IMR-90 (cell line): ENCODE data around the gene ITPKB. TPM values are rescaled to one million over a fixed set of nuclear protein-coding genes. Genes with fewer than 3 reads are reported as not detected.

Experiments
- ATAC-seq: fragments of 200-7000 bp; cut with Tn5 transposase; 2 replicates; pipeline ENCODE4 v1.9.1; 2020; ENCODE audit warnings: low read depth, mild to moderate bottlenecking, moderate library complexity
- BruUV-seq: library from RNA; stranded (reverse); fragments of 400-500 nt; replicated peaks from 2 replicates; lab custom pipeline; 2021; lab: Mats Ljungman, UMichigan
- CTCF ChIA-PET: fragments of 300-600 bp; formaldehyde crosslinking; extraction: SDS; loops from one replicate; lab custom pipeline; 2021; ENCODE audit warnings: antibody characterized with exemption; lab: Yijun Ruan, JAX
- POLR2A ChIA-PET: fragments of 300-600 bp; sonication (Branson Sonifier 250); formaldehyde crosslinking; loops from one replicate; lab custom pipeline; 2022; ENCODE audit warnings: antibody characterized with exemption; ENCODE audit not compliant: unreplicated experiment; lab: Charles Lee
- DNase-seq: peaks from one replicate; pipeline ENCODE4 v3.0.0; 2013
- H2AFZ ChIP-seq: replicated peaks from 2 replicates; pipeline ENCODE3; 2013; ENCODE audit warnings: low read length, mild to moderate bottlenecking; ENCODE audit not compliant: poor library complexity
- H2AK5ac ChIP-seq: 2 replicates; pipeline ENCODE4 v1.6.1; 2013; ENCODE audit warnings: low read depth, low read length, inconsistent platforms
- H2AK9ac ChIP-seq: replicated peaks from 2 replicates; pipeline ENCODE3; 2013; ENCODE audit warnings: mild to moderate bottlenecking, low read depth, low read length, moderate library complexity; ENCODE audit not compliant: poor library complexity
- H2BK120ac ChIP-seq: 2 replicates; pipeline ENCODE4 v1.6.1; 2013; ENCODE audit warnings: low read depth, low read length, inconsistent platforms
- H2BK15ac ChIP-seq: 3 replicates; pipeline ENCODE4 v1.6.1; 2013; ENCODE audit warnings: low read depth, low read length, inconsistent platforms
- H2BK20ac ChIP-seq: 2 replicates; pipeline ENCODE4 v1.6.1; 2013; ENCODE audit warnings: low read depth, mild to moderate bottlenecking, inconsistent platforms, low read length, moderate library complexity
- H2BK5ac ChIP-seq: 2 replicates; pipeline ENCODE4 v1.6.1; 2013; ENCODE audit warnings: mild to moderate bottlenecking, low read depth, low read length, inconsistent platforms; ENCODE audit not compliant: poor library complexity, severe bottlenecking
- H3K14ac ChIP-seq: replicated peaks from 2 replicates; pipeline ENCODE4 v1.6.1; 2013; ENCODE audit warnings: low read depth, low read length, inconsistent platforms
- H3K18ac ChIP-seq: 2 replicates; pipeline ENCODE4 v1.6.1; 2013; ENCODE audit warnings: low read depth, low read length, control low read depth
- H3K23ac ChIP-seq: 2 replicates; pipeline ENCODE4 v1.6.1; 2013; ENCODE audit warnings: low read depth, low read length, inconsistent platforms
- H3K27ac ChIP-seq: 2 replicates; pipeline ENCODE4 v1.5.1; 2013; ENCODE audit warnings: mild to moderate bottlenecking, control low read depth, low read length; ENCODE audit not compliant: insufficient read depth
- H3K27me3 ChIP-seq: 2 replicates; pipeline ENCODE4 v1.6.1; 2013; ENCODE audit warnings: low read length; ENCODE audit not compliant: control insufficient read depth, insufficient read depth
- H3K36me3 ChIP-seq: 2 replicates; pipeline ENCODE4 v1.6.1; 2013; ENCODE audit warnings: low read length, mixed read lengths; ENCODE audit not compliant: control insufficient read depth, insufficient read depth
- H3K4ac ChIP-seq: 2 replicates; pipeline ENCODE4 v1.6.1; 2013; ENCODE audit warnings: low read depth, low read length, inconsistent platforms
- H3K4me1 ChIP-seq: 2 replicates; pipeline ENCODE4 v1.6.1; 2013; ENCODE audit warnings: low read length, mixed read lengths; ENCODE audit not compliant: control insufficient read depth, insufficient read depth
- H3K4me2 ChIP-seq: 2 replicates; pipeline ENCODE4 v1.6.1; 2013; ENCODE audit warnings: low read depth, mild to moderate bottlenecking, control low read depth, low read length, moderate library complexity
- H3K4me3 ChIP-seq: 2 replicates; pipeline ENCODE4 v1.5.1; 2013; ENCODE audit warnings: low read depth, mild to moderate bottlenecking, control low read depth, low read length, moderate library complexity; ENCODE audit not compliant: insufficient read depth
- H3K56ac ChIP-seq: 2 replicates; pipeline ENCODE4 v1.6.1; 2013; ENCODE audit warnings: low read length, inconsistent platforms; ENCODE audit not compliant: insufficient read depth; ENCODE audit errors: extremely low read depth
- H3K79me1 ChIP-seq, 2 experiments: 2 replicates each; pipeline ENCODE4 v1.6.1; 2013; ENCODE audit warnings: low read length in 2 of 2, inconsistent platforms in 1 of 2, low read depth in 1 of 2
- H3K9ac ChIP-seq: 2 replicates; pipeline ENCODE4 v1.6.1; 2013; ENCODE audit warnings: low read depth, low read length, control low read depth
- H3K9me1 ChIP-seq: 2 replicates; pipeline ENCODE4 v1.6.1; 2013; ENCODE audit warnings: low read length, inconsistent platforms; ENCODE audit not compliant: insufficient read depth
- H3K9me3 ChIP-seq: 2 replicates; pipeline ENCODE4 v1.6.1; 2013; ENCODE audit warnings: low read length; ENCODE audit not compliant: control insufficient read depth, insufficient read depth
- H4K20me1 ChIP-seq: 2 replicates; pipeline ENCODE4 v1.6.1; 2013; ENCODE audit warnings: low read length, inconsistent platforms; ENCODE audit not compliant: insufficient read depth
- H4K5ac ChIP-seq: 2 replicates; pipeline ENCODE4 v1.6.1; 2013; ENCODE audit warnings: mild to moderate bottlenecking, low read depth, low read length, control low read depth
- H4K8ac ChIP-seq, 2 experiments: 2 replicates each; pipeline ENCODE4 v1.6.1; 2013; ENCODE audit warnings: low read depth in 2 of 2, low read length in 2 of 2, control low read depth in 1 of 2, inconsistent platforms in 1 of 2
- H4K91ac ChIP-seq: 2 replicates; pipeline ENCODE4 v1.6.1; 2013; ENCODE audit warnings: low read depth, low read length, inconsistent platforms; ENCODE audit not compliant: insufficient read depth
- BHLHE40 ChIP-seq: fragments of 150-350 bp; IDR thresholded peaks from 2 replicates; pipeline ENCODE4 v1.6.1; 2016; ENCODE audit warnings: mild to moderate bottlenecking, low read depth, low read length
- CEBPB ChIP-seq: IDR thresholded peaks from 2 replicates; pipeline ENCODE4 v1.6.1; 2012; ENCODE audit warnings: low read depth, low read length, improper control_type of control experiment
- CHD1 ChIP-seq: IDR thresholded peaks from 2 replicates; pipeline ENCODE4 v1.6.1; 2012; ENCODE audit warnings: low read depth, low read length, improper control_type of control experiment
- CTCF ChIP-seq: conservative IDR thresholded peaks from 2 replicates; pipeline ENCODE4 v1.5.1; 2012; ENCODE audit warnings: mild to moderate bottlenecking, low read depth, low read length, improper control_type of control experiment
- ELK1 ChIP-seq: fragments of 150-350 bp; IDR thresholded peaks from 2 replicates; pipeline ENCODE4 v1.6.1; 2016; ENCODE audit warnings: low read depth, mild to moderate bottlenecking, low read length, moderate library complexity, borderline replicate concordance
- FOS ChIP-seq: fragments of 150-350 bp; IDR thresholded peaks from 2 replicates; pipeline ENCODE4 v1.6.1; 2016; ENCODE audit warnings: low read depth, low read length
- MAFK ChIP-seq: IDR thresholded peaks from 2 replicates; pipeline ENCODE4 v1.6.1; 2012; ENCODE audit warnings: low read depth, low read length, improper control_type of control experiment
- MAZ ChIP-seq: IDR thresholded peaks from 2 replicates; pipeline ENCODE4 v1.6.1; 2012; ENCODE audit warnings: low read depth, mild to moderate bottlenecking, low read length, improper control_type of control experiment, moderate library complexity, borderline replicate concordance
- MXI1 ChIP-seq: IDR thresholded peaks from 2 replicates; pipeline ENCODE4 v1.6.1; 2012; ENCODE audit warnings: low read depth, mild to moderate bottlenecking, low read length, moderate library complexity, borderline replicate concordance
- NFE2L2 ChIP-seq: fragments of 150-350 bp; IDR thresholded peaks from 2 replicates; pipeline ENCODE4 v1.6.1; 2016; ENCODE audit warnings: low read depth, mild to moderate bottlenecking, low read length
- POLR2A ChIP-seq: IDR thresholded peaks from 2 replicates; pipeline ENCODE4 v1.6.1; 2012; ENCODE audit warnings: mild to moderate bottlenecking, low read depth, low read length
- RAD21 ChIP-seq: IDR thresholded peaks from 2 replicates; pipeline ENCODE4 v1.6.1; 2012; ENCODE audit warnings: low read length, improper control_type of control experiment
- RCOR1 ChIP-seq: IDR thresholded peaks from 2 replicates; pipeline ENCODE4 v1.6.1; 2012; ENCODE audit warnings: mild to moderate bottlenecking, low read length, improper control_type of control experiment; ENCODE audit not compliant: insufficient replicate concordance
- RFX5 ChIP-seq: IDR thresholded peaks from 2 replicates; pipeline ENCODE4 v1.8.0; 2012; ENCODE audit warnings: low read depth, mild to moderate bottlenecking, low read length, moderate library complexity
- SMC3 ChIP-seq: fragments of 150-350 bp; IDR thresholded peaks from 2 replicates; pipeline ENCODE4 v1.6.1; 2016; ENCODE audit warnings: low read depth, mild to moderate bottlenecking, antibody characterized with exemption, low read length, moderate library complexity
- USF2 ChIP-seq: fragments of 150-350 bp; IDR thresholded peaks from 2 replicates; pipeline ENCODE4 v1.6.1; 2017; ENCODE audit warnings: mild to moderate bottlenecking, antibody characterized with exemption, low read length, low read depth
- WGBS, 2 experiments: methylation state at CpG; one replicate each; pipeline versions ENCODE4 v1.1.5 to v1.1.7; 2013; ENCODE audit warnings: missing lambda C conversion rate in 2 of 2; ENCODE audit not compliant: insufficient read length in 1 of 2; ENCODE audit errors: extremely low coverage in 2 of 2; 5-methylcytosine and 5-hydroxymethylcytosine counted together
- dilution Hi-C: fragments of 300-500 bp; cut with HindIII; formaldehyde crosslinking; loops from one replicate; pipeline ENCODE4 v1.14.3; 2018; ENCODE audit warnings: low sequenced_read_pairs; ENCODE audit not compliant: unreplicated experiment
- in situ Hi-C: fragments of 300-500 bp; cut with MboI; formaldehyde crosslinking; loops from 3 replicates; pipeline ENCODE4 v1.14.3; 2019; ENCODE audit warnings: low sequenced_read_pairs, inconsistent platforms, mixed read lengths
- intact Hi-C: fragments of 100-400 bp; cut with micrococcal nuclease; formaldehyde crosslinking; loops from 2 replicates; pipeline ENCODE4 v1.10.0; 2022
- polyA plus RNA-seq, 3 experiments: library from polyadenylated mRNA; depleted of rRNA; stranded (reverse); fragments of >200 nt; gene quantifications; 2 replicates each; pipeline ENCODE4 v1.2.3, GENCODE V29; 2012; ENCODE audit warnings: low replicate concordance in 1 of 3
- total RNA-seq: library from RNA; depleted of rRNA; stranded (reverse); fragments of >200 nt; gene quantifications from 2 replicates; pipeline ENCODE4 v1.2.3, GENCODE V29; 2012

Gene ITPKB
- total and polyA plus RNA-seq, 2 of the 4 experiments (the other 2 are of a cell fraction): 0.72 to 1.4 TPM

- dilution Hi-C loops: no loop called here
- CTCF ChIA-PET: no interaction called here
- BruUV-seq: no TSS peak
Measured at GRCh38 chr1:226636847-226637096, 102.3 kb downstream of the ITPKB start.

More at GRCh38 chr1:226636847-226637096, 102.3 kb downstream of the ITPKB start:
- no peak overlapping the region for H2BK20ac ChIP-seq
- H3K9me1 ChIP-seq: no peaks in the 10 kb centered on the region
- no peak overlapping the region for H3K18ac ChIP-seq
- no peak overlapping the region for H2AK5ac ChIP-seq
- no peaks in the 10 kb centered on the region for H4K20me1 ChIP-seq
- no peaks in the 10 kb centered on the region for H3K9me3 ChIP-seq
- H4K8ac ChIP-seq: no peak overlapping the region
- 91% methylated on average over 1 of the region's 1 CpG; no CpG with 5 or more reads in 1 of the 2 experiments for WGBS, 2 experiments
- no peak overlapping the region for H2AFZ ChIP-seq
- no peaks in the 10 kb centered on the region for H3K4me1 ChIP-seq
- in situ Hi-C loops: loop anchor here (5.0 to 10.0 kb wide), 3 partner anchors 98 to 798 kb away; partner anchors contain the start of gene ITPKB
- DNase-seq (no peak), ATAC-seq (no peak)
- no peak overlapping the region for H3K4me2 ChIP-seq
- H4K91ac ChIP-seq: no peak overlapping the region
- H2BK120ac ChIP-seq: no peak overlapping the region
- H3K23ac ChIP-seq: no peak overlapping the region
- intact Hi-C loops: no loop called here
- H3K4me3 ChIP-seq: no peak overlapping the region
- no peak overlapping the region for H2AK9ac ChIP-seq
- no peak overlapping the region for H3K56ac ChIP-seq
- H3K14ac ChIP-seq: no peak overlapping the region
- H3K4ac ChIP-seq: no peak overlapping the region
- H2BK15ac ChIP-seq: no peak overlapping the region
- H3K27ac ChIP-seq: no peak overlapping the region
- H4K5ac ChIP-seq: no peak overlapping the region
- no peak overlapping the region for H2BK5ac ChIP-seq
- no peak overlapping the region for H3K9ac ChIP-seq
- POLR2A ChIA-PET: no interaction called here
- no peaks in the 10 kb centered on the region for H3K27me3 ChIP-seq
- TF ChIP-seq CHD1 (no peak), MXI1 (no peak), BHLHE40 (no peak), MAZ (no peak), RCOR1 (no peak), MAFK (no peak), RAD21 (no peak), NFE2L2 (no peak), USF2 (no peak), FOS (no peak), SMC3 (no peak), CTCF (no peak), ELK1 (no peak), CEBPB (no peak), POLR2A (no peak), RFX5 (no peak)
- no peaks in the 10 kb centered on the region for H3K79me1 ChIP-seq
- no peaks in the 10 kb centered on the region; the same call in 1 of the 2 replicates for H3K36me3 ChIP-seq
